ENCODE results near the gene PEX5L.
"Not testable (repeated sequence)": the region's sequence is repeated elsewhere in the genome, so short reads cannot be mapped to it uniquely, and the experiment has no call there.

Gene PEX5L

GRCh38 chr3:180017846-180018245, 18.9 kb downstream of the PEX5L start:
- in situ Hi-C loops (cut with MboI; ENCODE audit: low sequenced_read_pairs): no loop called here

DNA sequence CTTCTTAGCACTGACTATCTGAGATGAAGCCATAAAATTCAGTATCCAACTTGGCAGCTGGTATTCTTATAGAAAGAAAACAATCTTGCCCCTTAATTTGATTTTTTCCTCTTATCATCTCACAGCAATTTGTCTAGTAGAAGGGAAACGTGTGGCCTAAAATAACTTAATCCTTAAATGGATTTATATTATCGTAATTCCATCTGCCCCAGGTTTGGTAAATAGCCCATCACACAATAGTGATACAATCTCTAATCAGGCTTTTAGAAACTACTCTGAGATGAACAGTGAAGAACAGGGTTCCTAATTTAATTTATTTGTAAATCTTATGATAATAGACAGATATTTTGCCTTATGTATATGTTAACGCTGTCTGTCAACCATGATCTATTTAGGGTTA, 24.8 kb downstream of the PEX5L start:
- in situ Hi-C loops (cut with MboI; ENCODE audit: low sequenced_read_pairs): no loop called here

DNA sequence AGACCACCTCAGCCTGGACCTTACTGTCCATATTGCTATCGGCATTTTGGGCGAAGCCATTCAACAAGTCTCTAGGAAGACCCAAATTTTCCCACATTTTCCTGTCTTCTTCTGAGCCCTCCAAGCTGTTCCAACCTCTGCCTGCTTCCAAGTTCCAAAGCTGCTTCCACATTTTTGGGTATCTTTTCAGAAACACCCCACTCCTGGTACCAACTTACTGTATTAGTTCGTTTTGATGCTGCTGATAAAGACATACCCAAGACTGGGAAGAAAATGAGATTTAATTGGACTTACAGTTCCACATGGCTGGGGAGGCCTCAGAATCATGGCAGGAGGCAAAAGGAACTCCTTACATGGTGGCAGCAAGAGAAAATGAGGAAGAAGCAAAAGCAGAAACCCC, 28.4 kb downstream of the PEX5L start:
- in situ Hi-C loops (cut with MboI; ENCODE audit: low sequenced_read_pairs): not testable (repeated sequence)

GRCh38 chr3:180004542-180004941, 32.2 kb downstream of the PEX5L start:
- in situ Hi-C loops (cut with MboI; ENCODE audit: low sequenced_read_pairs): no loop called here

- in situ Hi-C loops (cut with MboI; ENCODE audit: low sequenced_read_pairs): no loop called here
Observed at GRCh38 chr3:180002006-180002405, 34.7 kb downstream of the PEX5L start.

DNA sequence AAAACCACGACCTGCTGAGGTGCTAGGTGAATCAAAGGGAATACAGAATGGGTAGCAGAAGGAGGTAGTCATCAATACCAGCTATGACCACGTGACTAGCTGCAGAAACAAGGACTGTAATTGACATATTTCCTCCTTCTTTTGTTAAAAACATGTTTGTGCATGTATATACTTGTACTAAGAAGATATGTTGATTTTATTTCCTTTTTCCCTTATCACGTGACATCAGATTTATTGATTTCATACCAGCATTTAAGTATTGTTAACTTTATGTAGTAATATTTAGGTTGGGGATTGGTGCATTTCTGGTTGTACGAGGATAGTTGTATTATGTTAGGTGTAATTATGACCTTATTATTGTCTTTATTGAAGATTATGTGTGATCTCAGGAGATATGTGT, 36.2 kb downstream of the PEX5L start:
- in situ Hi-C loops (cut with MboI; ENCODE audit: low sequenced_read_pairs): no loop called here

- in situ Hi-C loops (cut with MboI; ENCODE audit: low sequenced_read_pairs): no loop called here
Observed at GRCh38 chr3:179995406-179995805, 41.3 kb downstream of the PEX5L start.

- in situ Hi-C loops (cut with MboI; ENCODE audit: low sequenced_read_pairs): no loop called here
Observed at GRCh38 chr3:179991883-179992282, 44.9 kb downstream of the PEX5L start.

DNA sequence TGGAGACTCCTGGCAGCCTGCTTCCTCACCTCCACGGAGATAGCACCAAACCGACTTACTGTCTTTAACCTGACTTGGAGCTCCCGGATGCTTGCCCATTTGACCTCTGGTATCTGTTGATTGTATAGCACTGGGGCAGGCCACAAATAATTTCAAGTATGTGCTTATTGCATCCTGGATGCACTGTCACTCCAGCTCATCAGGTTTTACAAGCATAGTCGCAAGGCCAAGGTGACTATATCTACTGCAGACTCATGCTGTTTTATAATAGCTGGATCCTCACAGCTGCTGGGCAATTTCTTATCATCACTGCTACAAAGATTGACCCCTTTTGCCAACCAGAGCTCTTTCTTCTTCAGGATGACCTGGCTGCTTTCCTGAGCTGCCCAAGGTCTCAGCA, 45.6 kb downstream of the PEX5L start:
- in situ Hi-C loops (cut with MboI; ENCODE audit: low sequenced_read_pairs): no loop called here

DNA sequence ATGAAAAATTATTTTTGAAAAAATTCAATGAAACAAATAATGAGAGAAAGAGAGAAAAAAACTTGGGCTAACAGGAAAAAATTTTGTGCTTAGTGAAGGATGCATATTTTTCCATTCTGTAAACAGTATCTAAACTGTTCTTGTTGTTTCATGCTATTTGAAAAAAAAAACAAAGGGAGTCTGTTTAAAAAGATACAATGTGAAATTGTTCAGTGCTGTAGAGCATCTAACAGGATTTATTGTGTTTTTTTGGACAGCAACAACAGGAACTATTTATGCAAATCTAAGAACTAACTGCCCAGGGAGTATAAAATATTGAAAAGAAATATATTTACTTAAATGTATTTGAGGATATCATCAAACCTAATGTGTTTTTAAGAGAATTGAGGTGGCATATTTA, 55.1 kb downstream of the PEX5L start:
- in situ Hi-C loops (cut with MboI; ENCODE audit: low sequenced_read_pairs): no loop called here

GRCh38 chr3:179977356-179977755, 59.4 kb downstream of the PEX5L start:
- in situ Hi-C loops (cut with MboI; ENCODE audit: low sequenced_read_pairs): no loop called here

DNA sequence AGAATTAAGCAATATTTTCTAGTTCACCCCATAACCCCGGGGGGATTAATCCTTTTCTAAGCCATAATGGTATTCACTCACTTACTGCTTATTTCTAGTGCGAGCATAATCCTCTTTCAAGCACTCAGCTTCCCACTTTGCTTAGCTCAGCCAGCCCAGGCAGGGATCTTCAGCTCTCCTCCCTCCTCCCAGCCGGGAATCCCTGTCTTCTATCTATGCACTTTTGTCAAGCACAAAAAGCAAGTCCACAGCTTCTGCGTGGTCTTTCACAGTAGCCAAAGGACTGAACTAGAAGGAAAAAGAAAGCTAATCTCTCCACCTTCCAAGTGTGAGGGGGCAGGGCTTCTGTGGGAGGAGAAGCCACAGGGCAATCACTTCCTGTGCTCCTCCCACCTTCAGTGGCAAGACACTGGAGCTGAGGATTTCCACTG, 62.8 kb downstream of the PEX5L start:
- in situ Hi-C loops (cut with MboI; ENCODE audit: low sequenced_read_pairs): no loop called here

DNA sequence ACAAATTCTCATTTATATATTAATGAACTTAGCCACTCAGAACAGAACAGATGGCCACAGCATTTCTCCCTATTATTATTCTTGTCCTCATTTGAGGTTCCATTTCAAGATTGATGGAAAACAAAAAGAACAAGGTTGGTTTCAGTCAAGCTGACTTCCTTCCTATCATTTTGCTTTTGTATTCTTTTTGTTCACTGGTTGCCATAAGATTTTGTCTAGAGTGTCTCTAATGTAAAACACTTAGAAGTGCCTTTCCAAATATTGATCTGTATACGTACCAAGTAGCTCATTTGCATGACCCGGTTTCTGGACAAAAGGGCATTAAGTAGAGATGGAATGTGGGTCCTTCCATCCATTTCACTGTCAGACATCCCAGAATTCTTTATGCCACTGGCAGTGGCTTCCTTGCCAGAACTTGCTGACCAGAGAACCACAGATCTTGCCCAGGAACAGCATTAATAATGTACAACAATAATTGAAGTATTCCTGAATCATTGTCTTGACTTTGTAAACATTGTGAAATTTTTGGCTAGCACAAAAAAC, 63.8 kb downstream of the PEX5L start:
- in situ Hi-C loops (cut with MboI; ENCODE audit: low sequenced_read_pairs): no loop called here

GRCh38 chr3:179971280-179971679, 65.5 kb downstream of the PEX5L start:
- in situ Hi-C loops (cut with MboI; ENCODE audit: low sequenced_read_pairs): no loop called here

- in situ Hi-C loops (cut with MboI; ENCODE audit: low sequenced_read_pairs): no loop called here
Observed at GRCh38 chr3:179970746-179971145, 66.0 kb downstream of the PEX5L start.

- in situ Hi-C loops (cut with MboI; ENCODE audit: low sequenced_read_pairs): no loop called here
Observed at GRCh38 chr3:179969525-179969924, 67.2 kb downstream of the PEX5L start.

- in situ Hi-C loops (cut with MboI; ENCODE audit: low sequenced_read_pairs): no loop called here
Observed at GRCh38 chr3:179967622-179968021, 69.1 kb downstream of the PEX5L start.

GRCh38 chr3:179964890-179965289, 71.8 kb downstream of the PEX5L start:
- in situ Hi-C loops (cut with MboI; ENCODE audit: low sequenced_read_pairs): no loop called here

DNA sequence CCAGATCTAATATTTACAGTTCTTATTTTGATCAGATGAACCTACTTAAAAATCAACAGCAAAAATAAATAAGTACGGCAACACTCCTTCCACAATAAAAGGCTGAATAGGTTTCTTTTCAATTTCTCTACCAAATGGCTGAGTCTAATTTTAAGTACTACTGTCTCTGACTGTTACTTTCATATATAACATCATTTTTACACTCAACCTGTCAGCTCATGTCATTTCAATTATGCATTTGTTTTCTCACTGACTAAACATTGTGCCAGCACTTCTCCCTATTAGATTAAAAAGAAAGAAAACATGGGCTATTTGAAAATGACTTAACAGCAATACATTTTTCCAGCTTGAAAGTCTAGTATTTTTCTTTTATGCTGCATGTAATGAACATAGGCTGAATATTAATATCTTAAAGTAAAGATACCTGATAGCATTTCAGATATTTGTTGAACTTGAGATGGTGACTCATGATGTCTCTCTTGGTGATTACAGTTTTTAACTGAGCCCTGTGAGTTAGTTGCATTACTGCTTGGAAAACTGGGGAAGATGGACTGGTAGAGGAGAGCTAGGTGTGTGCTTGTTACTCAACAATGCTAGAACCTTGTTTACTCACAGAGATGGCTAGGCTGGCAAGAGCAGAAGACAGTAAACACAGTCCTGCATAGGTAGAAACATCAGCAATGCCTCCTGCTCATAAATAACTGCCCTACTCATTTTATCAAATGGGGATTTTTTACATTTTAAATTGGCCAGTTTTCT, 73.9 kb downstream of the PEX5L start:
- in situ Hi-C loops (cut with MboI; ENCODE audit: low sequenced_read_pairs): no loop called here

DNA sequence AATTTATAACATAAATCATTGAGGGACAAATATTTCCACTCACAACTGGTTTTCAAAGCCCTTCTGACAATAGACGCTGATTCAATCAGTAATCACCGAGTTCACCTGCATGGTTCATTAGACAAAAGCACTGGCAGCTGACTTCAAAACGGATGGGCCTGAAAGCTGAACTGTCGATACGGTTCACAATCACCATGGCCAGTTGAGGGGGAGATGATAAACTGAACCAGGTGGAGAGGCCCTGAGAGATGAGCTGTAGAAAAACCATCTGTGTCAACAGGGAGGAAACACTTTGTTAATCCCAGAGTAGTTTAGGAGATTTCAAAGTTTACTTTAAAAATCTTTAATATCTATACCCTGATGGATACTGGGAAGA, 75.0 kb downstream of the PEX5L start:
- in situ Hi-C loops (cut with MboI; ENCODE audit: low sequenced_read_pairs): no loop called here

GRCh38 chr3:179961071-179961702, 75.5 kb downstream of the PEX5L start:
- in situ Hi-C loops (cut with MboI; ENCODE audit: low sequenced_read_pairs): no loop called here

- in situ Hi-C loops (cut with MboI; ENCODE audit: low sequenced_read_pairs): no loop called here
Observed at GRCh38 chr3:179958759-179959158, 78.0 kb downstream of the PEX5L start.
